Stomach (tissue), 4 donors: Measurements from ENCODE around the gene TP73.

Source experiments
- EP300 ChIP-seq: sonication (generic); formaldehyde crosslinking; IDR thresholded peaks from one replicate; pipeline ENCODE4 v1.6.1; 2017; ENCODE audit warnings: antibody characterized with exemption
- POLR2A ChIP-seq, 4 donors: fragments of 450-650 bp; IDR thresholded peaks; one replicate each; pipeline ENCODE4 v1.6.1; 2016; ENCODE audit warnings: antibody characterized with exemption in 4 of 4, control low read depth in 2 of 4, mild to moderate bottlenecking in 1 of 4, moderate library complexity in 1 of 4
- POLR2AphosphoS5 ChIP-seq, 3 donors: sonication (generic); formaldehyde crosslinking; IDR thresholded peaks; one replicate each; pipeline ENCODE4 v1.6.1; 2016; ENCODE audit warnings: antibody characterized with exemption in 3 of 3
- TF ChIP-seq, protein P1 (sequence below), 7 experiments: fragments of 450-650 bp in 4 of 7; fragments of 200-600 bp in 3 of 7; sonication (generic) in 3 of 7; IDR thresholded peaks; one replicate each; pipeline ENCODE4 v1.5.1; 2016 to 2019; ENCODE audit warnings: antibody characterized with exemption in 7 of 7, control low read depth in 2 of 7, mild to moderate bottlenecking in 1 of 7

- TF ChIP-seq, protein P1, sequence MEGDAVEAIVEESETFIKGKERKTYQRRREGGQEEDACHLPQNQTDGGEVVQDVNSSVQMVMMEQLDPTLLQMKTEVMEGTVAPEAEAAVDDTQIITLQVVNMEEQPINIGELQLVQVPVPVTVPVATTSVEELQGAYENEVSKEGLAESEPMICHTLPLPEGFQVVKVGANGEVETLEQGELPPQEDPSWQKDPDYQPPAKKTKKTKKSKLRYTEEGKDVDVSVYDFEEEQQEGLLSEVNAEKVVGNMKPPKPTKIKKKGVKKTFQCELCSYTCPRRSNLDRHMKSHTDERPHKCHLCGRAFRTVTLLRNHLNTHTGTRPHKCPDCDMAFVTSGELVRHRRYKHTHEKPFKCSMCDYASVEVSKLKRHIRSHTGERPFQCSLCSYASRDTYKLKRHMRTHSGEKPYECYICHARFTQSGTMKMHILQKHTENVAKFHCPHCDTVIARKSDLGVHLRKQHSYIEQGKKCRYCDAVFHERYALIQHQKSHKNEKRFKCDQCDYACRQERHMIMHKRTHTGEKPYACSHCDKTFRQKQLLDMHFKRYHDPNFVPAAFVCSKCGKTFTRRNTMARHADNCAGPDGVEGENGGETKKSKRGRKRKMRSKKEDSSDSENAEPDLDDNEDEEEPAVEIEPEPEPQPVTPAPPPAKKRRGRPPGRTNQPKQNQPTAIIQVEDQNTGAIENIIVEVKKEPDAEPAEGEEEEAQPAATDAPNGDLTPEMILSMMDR (IDR thresholded peaks at IDR 0.05): no peak
- TF ChIP-seq EP300 (no peak), POLR2A (IDR thresholded peaks at IDR 0.05) (no peak), POLR2AphosphoS5 (IDR thresholded peaks at IDR 0.05) (no peak)
Measured at GRCh38 chr1:3750741-3751140, 98.4 kb downstream of the TP73 start.
